ENCODE measurements around the gene PTPRN2.

PTPRN2 gene

GRCh38 chr7:157551325-157552070 is 1036.1 kb downstream of the PTPRN2 start:
- DNase-seq (ENCODE audit: low spot score) = no peak

- no peak for DNase-seq (ENCODE audit: low spot score)
These were observed 1037.0 kb downstream of the PTPRN2 start for GRCh38 chr7:157550300-157551275.

DNA sequence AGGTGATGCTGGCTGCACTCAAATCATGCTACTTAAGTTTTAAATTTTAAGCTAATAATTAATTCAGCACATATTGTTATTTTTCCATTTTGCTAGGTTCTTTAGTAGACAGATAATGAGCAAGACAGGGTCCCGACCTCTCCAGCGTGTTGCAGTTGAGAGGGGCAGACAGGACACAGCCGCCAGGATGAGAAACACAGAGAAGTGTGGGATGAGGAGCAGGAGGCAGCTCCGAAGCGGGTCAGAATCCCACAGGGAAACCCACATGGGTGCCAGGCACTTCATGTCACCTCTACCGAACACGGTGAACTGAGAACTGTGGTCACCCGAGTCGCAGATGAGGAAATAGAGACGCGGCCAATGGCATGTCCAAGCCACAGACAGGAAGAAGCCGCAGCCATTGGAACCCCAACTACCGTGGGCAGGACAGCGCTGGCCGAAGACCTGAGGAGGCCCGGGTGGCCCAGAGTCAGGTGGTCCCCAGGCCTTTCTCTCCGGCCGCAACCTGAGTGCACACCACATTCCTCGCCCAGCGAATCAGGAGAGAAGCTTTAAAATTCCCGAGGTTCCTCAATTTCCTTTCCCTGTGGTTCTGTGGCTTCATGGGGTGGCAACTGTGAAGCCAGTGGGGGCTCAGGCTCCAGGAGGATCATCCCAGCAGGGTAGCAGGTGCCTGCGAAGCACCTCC is 1037.9 kb downstream of the PTPRN2 start:
- no peak for DNase-seq (ENCODE audit: low spot score)

DNA sequence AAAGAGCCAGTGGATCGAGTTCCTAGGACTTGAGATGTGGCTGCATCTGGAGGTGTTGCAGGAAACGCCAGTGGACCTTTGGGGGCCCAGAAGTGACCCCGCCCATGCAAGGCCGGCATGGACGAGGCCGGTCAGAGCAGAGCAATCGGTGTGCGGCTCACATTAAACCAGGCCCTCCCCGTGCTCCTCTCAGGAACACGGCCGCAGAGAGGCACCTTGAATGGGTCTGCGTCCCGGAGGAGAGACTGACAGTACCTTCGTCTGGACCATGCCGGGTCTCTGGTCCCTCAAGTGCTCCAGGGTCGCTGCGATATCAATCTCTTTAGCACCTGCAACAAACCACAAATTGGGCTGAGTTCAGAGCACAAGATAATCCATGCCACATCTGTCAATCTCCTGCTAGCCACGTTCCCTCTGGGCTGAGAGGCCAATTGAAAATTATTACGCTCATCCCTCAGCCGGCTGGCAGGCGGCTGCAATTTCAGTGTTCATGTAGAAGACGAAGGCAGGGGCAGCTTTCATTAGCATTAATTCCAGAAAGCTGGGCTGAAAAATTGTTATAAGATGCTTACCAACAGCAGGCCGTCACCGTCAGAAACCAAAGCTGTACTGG is 1038.8 kb downstream of the PTPRN2 start:
- DNase-seq (ENCODE audit: low spot score) = no peak

DNA sequence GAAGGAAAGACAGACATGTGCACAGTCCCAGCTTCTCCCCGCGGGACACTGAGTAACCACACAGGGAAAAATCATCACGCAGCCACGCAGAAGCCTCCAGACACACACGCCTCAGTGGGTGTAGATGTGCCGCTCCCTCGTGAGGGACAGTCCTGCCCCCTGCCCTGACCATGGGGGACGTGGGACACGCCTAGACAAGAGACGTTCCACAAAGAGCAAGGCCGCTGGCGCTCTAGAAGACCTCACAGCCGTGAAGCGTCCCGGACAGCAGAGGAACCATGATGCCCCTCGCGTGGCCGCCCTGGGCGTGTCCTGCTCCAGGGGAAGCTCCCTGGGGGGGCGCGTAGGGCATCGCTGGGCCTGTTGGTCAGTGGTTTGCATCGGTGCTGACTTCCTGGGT is 1040.0 kb downstream of the PTPRN2 start:
- no peak for DNase-seq (ENCODE audit: low spot score)

DNA sequence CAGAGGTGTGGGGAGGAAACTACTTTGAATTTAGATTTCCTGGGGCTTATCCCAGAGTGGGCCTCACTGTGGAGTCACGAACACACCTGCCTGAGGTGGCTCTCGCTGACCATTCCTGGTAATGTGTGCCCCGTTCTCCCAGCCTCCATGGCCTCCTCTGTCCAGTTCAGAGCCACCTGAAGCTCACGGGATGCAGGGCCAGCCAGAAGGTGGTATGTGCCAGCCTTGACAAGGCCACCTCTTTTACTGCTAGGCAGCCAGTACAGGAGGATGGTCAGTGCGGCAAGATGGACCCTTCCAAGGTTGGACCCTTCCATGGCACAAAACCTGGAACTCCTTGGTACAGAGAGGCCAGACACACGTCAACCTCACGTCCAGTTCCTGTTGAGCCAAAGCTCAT is 1040.5 kb downstream of the PTPRN2 start:
- no peak for DNase-seq (ENCODE audit: low spot score)

- no peak for DNase-seq (ENCODE audit: low spot score)
These were observed 1042.0 kb downstream of the PTPRN2 start for GRCh38 chr7:157545681-157546060.

DNA sequence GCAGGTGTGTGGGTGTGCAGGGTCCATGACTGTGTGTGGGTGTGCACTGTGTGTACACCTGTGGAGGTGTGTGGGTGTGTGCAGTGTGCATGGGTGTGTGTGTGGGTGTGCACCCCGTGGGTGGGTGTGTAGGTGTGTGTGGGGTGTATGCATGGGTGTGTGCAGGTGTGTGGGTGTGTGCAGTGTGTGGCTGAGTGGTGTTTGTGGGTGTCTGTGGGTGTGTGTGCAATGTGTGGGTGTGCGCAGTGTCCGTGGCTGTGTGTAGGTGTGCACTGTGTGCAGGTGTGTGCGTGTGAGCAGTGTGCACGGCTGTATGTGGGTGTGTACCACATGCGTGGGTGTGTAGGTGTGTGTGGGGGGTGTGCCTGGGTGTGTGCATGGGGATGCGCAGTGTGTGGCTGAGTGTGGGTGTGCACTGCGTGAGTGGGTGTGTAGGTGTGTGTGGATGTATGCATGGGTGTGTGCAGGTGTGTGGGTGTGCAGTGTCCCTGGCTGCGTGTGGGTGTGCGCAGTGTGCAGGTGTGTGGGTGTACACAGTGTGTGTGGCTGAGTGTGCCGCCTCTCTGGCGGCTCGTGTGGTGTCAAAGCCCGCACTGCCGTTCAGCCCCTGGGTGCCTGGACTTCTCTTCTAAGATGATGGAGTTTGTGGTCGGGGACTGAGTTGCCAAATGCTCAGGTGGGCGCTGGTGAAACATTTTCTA is 1042.5 kb downstream of the PTPRN2 start:
- DNase-seq (ENCODE audit: low spot score) = no peak

DNA sequence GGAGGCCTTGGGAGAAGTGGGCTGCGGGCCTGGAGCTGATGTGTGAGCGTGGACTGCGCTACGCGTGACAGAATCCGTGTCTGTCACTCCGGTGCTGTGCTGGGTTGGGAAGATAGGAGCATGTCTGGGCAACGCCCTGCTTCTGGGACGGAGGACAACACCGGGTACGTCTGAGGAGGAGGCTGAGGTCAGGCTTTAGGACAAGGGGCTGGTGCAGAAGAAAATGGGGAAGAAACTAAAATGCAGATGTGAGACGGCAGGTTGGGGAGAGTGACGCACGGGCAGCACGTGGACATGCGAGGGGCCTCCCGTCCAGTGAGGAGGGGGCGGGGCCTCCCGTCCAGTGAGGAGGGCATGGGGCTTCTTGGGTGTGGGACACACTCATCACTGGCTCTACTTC is 1043.4 kb downstream of the PTPRN2 start:
- DNase-seq (ENCODE audit: low spot score) = no peak

- DNase-seq (ENCODE audit: low spot score) = no peak
These were observed 1043.8 kb downstream of the PTPRN2 start for GRCh38 chr7:157543791-157544190.

DNA sequence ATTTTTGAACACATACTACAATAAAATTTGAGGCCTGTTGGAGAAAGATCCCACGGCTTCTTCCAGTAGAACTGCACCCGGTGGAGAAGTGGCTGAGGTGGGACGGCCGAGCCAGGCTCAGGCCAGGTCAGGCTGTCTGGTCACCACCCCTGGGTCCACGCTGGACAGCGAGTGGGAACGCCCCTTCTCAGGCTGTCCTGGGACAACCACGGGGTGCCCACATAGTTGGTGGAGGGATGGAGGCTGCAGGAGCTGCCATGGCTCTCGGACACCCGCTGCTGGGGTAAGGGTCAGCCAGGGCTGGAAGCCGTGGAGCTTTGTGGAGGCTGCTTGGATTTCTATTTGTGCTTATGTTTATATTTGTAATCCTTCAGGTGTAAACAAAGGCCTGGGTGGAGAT is 1044.3 kb downstream of the PTPRN2 start:
- DNase-seq (ENCODE audit: low spot score) = no peak

DNA sequence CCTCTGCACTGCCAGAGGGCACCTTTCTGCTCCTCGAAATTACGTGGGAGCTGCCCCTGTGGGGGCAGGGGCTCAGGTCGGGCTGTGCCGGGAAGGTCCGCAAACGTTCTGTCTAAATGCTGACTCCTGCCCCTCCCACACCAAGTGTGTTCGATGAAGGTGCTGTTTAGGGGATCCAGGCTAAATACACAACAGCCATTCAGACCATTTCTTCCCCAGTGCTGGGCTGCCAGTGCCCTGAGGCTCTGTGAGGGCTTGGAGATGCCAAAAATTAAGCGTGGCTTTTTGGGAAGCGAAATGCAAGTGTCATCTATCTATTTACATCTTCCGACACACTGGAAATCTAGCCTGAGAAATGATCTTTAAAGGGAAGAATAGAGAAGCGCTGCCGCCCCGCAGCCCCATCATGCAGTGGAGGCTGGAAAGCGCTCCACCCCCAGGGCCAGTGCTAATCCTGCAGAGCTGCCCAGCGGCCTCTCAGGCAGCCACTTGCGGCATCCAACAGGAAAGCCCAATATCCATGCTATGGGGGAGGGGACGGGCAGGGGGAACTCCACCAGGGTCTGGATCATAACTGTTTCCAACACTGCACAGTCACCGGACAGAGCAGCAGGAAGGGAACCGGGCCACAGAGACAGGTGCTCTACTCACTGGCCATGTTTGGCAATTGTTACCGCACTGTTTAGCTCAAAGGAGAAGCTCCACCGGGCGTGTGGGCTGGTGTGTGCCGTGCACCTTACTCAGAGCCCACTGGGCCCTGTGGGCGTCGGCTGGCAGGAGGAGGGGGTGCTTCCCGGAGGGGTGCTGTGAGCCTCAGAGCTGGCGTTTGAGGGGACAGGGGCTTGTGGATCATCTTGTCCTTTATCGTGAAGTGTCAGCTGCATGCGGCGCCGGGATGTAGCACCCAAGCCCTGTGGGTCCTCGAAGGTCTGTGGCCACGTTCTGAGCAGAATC is 1045.3 kb downstream of the PTPRN2 start:
- DNase-seq (ENCODE audit: low spot score) = no peak

DNA sequence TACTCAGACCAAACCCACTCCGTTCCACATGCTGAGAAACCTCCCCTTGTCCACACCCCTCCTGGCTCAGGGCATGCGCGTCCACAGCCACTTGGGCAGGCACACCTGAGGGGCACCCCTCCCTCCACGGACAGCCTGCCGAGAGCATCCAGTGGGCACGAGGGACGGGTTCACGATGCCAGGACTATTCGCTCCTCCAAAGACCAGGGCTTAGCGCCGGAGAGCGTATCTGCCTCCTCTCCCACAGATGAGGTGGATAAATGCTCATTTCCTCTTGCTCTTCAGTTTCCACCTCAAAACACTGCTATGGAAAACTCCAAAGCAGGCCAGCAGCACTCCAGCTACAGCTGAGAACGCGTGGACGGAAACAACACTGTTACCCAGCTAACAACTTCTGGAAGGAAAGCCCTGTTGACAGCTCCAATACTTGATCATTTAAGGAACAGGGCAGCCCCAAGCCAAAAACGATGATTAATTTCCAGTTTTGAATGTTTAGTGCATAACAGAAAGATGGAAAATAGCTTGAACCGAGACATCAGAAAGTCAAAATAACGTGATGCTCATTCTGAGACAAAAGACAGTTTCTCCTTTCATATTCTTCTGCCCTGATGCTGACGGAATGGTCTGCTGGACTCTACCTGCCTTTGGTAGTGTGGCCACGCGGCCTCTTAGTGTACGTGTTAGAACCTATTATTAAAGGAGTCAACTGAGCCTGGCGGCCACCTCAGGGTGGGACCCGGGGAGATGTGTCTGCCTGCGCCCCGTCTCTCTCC is 1046.1 kb downstream of the PTPRN2 start:
- DNase-seq (ENCODE audit: low spot score) = no peak

DNA sequence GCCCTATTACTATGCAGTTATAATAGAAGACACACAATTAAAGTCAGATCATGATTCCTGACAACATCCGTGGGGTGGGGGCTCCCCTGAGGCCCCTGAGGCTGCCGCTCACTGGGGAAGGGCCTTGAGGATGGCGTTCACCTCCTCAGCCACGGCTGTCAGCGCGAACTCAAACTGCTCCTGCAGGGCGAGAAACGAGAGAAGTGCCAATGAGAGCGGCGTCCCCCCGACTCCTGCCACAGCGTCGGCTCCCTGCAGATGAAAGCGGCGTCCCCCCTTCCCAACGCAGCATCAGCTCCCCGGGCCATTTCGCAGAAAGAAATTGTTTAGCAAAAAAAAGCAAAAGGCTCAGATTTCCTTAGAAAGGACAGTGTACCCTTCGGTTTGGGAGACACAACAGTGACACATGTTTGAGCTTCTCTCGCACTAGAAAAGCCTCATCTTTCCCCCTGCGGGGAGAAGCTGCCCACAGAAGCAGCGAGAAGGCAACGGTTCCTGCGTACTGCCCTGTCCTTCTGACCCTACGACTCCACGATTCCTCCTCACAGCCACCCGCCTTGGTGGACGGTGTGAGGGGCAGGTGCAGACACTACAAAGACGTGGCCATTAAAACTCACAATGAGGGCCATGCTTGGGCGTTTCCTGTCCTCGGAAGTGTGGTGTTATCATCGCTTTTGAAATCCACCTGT is 1046.9 kb downstream of the PTPRN2 start:
- DNase-seq (ENCODE audit: low spot score) = no peak

DNA sequence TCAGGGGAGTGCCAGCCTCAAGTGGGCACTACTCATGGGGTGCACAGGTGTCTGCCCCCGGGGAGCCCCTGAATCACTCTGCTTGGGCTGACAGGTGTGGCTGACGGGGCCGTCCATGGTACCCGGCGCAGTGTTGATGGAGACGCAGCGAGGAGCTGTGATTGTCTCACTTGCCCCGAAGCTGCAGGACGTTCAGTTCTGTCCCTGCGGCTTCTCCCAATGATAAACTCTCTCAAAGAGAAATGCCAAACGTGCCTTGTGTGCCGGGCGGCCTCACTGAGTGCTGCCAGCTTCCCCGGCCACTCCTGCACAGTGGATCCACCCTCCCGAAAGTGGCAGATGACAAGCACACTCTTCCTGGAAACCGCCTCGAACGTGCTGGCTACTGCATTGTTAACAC is 1047.6 kb downstream of the PTPRN2 start:
- DNase-seq (ENCODE audit: low spot score) = no peak

GRCh38 chr7:157539521-157539920 is 1048.1 kb downstream of the PTPRN2 start:
- DNase-seq (ENCODE audit: low spot score) = no peak

DNA sequence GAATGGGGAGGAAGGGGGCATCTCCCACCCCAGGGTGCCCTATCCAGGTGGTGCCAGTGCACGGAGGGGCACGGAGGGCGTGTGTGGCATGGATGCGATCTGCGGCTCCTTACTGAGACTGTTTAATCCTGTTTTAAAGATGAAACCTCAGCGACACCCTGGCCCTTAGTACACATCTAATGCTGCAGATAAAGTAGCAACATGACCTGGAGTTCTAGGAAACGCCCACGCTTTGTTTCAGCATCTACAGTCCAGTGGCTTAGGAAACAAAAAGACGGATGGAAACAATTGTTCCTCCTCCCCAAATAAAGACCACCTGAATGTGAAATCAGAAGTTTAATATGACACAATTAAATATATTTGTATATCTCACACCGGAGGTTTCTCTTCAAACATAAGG is 1048.9 kb downstream of the PTPRN2 start:
- DNase-seq (ENCODE audit: low spot score) = no peak

DNA sequence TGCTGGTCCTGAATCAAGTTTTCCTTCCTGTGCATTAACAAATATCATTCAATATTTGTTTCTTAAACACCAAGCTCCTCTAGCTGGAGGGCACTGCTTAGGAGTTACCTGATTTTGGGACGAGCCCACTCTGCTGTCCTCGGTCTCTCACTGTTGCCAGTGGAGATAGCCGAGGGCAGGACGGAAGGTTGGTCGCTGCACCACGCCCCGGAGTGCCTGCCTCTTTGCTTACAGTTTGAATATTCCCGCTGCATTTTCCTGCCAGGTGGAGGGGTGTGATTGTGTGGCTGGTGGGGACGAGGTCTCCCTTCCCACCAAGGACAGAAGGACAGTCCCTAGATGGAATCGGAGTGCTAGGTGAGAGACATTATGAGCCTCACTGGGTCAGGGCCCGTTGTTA is 1049.3 kb downstream of the PTPRN2 start:
- DNase-seq (ENCODE audit: low spot score) = no peak

DNA sequence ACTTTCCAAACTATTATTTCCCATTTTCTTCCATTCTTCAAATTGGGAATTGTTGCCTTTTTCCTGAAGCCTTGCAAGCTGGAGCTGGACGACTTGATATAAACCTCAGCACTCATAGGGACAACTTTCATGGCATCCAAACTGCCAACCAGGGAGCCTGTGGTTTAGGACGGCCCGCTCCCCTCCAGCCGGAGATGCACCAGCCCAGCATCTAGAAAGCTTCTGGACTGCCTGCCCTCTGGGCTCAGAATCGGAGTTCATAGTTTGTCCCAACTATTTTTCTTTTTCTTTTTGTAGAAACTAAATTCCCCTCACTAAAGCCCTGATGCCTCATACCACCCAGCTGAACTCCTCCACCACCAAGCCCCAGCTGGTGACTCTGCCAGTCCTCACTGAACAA is 1050.6 kb downstream of the PTPRN2 start:
- DNase-seq (ENCODE audit: low spot score) = no peak
